GM12892 (cell line): ENCODE measurements around the gene PTCD3.

Source experiments
- POLR2AphosphoS5 ChIP-seq: IDR thresholded peaks from 2 replicates; pipeline ENCODE4 v1.6.1; 2011; ENCODE audit warnings: low read depth, low read length, control low read depth
- TAF1 ChIP-seq: IDR thresholded peaks from 2 replicates; pipeline ENCODE4 v1.6.1; 2011; ENCODE audit warnings: low read depth, mild to moderate bottlenecking, control low read depth, low read length, borderline replicate concordance

GRCh38 chr2:86074256-86074655 lies 31.8 kb upstream of the PTCD3 start:
- no peak for TF ChIP-seq TAF1
- no peak for TF ChIP-seq POLR2AphosphoS5
